ENCODE results near the gene ACAP2.
"Not testable (repeated sequence)": the region's sequence is repeated elsewhere in the genome, so short reads cannot be mapped to it uniquely, and the experiment has no call there.

Gene ACAP2

DNA sequence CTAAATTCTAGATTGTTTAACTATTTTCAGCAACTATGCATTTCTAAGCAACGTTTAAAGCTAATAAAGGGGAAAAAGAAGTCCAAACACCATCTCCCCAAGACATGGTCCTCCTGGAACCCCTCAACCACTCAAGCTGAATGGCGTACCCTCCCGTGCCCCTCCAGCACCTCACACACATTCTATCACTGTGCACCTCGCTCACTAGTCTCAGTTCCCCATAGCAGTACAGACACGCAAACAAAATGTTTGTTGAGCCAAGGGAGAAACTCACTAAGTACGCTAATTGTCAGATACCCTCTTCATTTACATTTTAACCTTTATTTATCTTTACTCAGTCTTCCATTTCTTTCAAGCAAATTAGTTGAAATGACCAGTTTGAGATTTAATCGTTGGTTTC lies 48.8 kb downstream of the ACAP2 start:
- no peak overlapping the region for H3K4me3 ChIP-seq
- H3K4me1 ChIP-seq, result peaks cover 0 to 15% (median 0%) of the 10 kb centered on the region in 10 experiments; a peak in 4 of 20 replicates
- H4K20me1 ChIP-seq, result peaks cover 37 to 96% (median 88%) of the 10 kb centered on the region in 11 experiments; a peak in 20 of 22 replicates
- no peak overlapping the region for H3K27ac ChIP-seq
- no peak overlapping the region for H3K4me2 ChIP-seq
- H3K27me3 ChIP-seq, result no peaks in the 10 kb centered on the region
- H3K9ac ChIP-seq, result no peak overlapping the region
- TF ChIP-seq Cebpa-rat (IDR thresholded peaks at IDR 0.05), result no peak
- H3K36me3 ChIP-seq, result peaks cover 23 to 69% (median 34%) of the 10 kb centered on the region in 11 experiments
- peaks cover 0 to 19% (median 9%) of the 10 kb centered on the region in 11 experiments; a peak in 10 of 22 replicates for H3K9me3 ChIP-seq (replicated peaks in 1 of 11)

- peaks cover 41 to 91% (median 66%) of the 10 kb centered on the region in 11 experiments for H3K36me3 ChIP-seq
- H3K9me3 ChIP-seq (replicated peaks in 1 of 11), result no peaks in the 10 kb centered on the region
- H4K20me1 ChIP-seq, result peaks cover 27 to 96% (median 86%) of the 10 kb centered on the region in 11 experiments; a peak in 20 of 22 replicates
- peaks cover 0 to 24% (median 0%) of the 10 kb centered on the region in 10 experiments; a peak in 6 of 20 replicates for H3K4me1 ChIP-seq
- no peak overlapping the region for H3K4me2 ChIP-seq
- no peak overlapping the region for H3K27ac ChIP-seq
- H3K27me3 ChIP-seq, result no peaks in the 10 kb centered on the region
- TF ChIP-seq Cebpa-rat (IDR thresholded peaks at IDR 0.05), result no peak
- H3K4me3 ChIP-seq, result no peak overlapping the region
- H3K9ac ChIP-seq, result no peak overlapping the region
These were observed 54.4 kb downstream of the ACAP2 start for GRCh38 chr3:195388380-195388779.

DNA sequence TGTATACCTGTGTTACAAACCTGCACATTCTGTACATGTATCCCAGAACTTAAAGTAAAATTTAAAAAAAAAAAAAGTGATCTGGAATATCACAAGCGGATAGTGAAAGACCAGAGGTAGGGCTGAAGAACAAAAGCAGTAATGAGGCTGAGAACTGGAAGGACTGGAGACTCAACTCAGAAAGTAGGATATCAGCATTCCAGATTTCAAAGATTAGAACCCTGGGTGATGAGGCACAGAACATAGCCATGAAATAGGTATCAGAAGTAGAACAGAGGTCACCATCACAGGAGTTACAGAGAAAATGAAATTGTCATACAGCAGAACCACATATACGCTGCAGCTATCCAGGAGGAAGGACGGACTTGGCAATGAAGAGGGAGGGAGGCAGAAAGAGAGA lies 56.1 kb downstream of the ACAP2 start:
- no peak overlapping the region for H3K4me3 ChIP-seq
- H4K20me1 ChIP-seq, result peaks cover 23 to 96% (median 82%) of the 10 kb centered on the region in 11 experiments; a peak in 20 of 22 replicates
- no peaks in the 10 kb centered on the region for H3K9me3 ChIP-seq (replicated peaks in 1 of 11)
- peaks cover 47 to 91% (median 70%) of the 10 kb centered on the region in 11 experiments for H3K36me3 ChIP-seq
- peaks cover 0 to 24% (median 0%) of the 10 kb centered on the region in 10 experiments; a peak in 6 of 20 replicates for H3K4me1 ChIP-seq
- H3K9ac ChIP-seq, result no peak overlapping the region
- TF ChIP-seq Cebpa-rat (IDR thresholded peaks at IDR 0.05), result no peak
- H3K27ac ChIP-seq, result no peak overlapping the region
- no peaks in the 10 kb centered on the region for H3K27me3 ChIP-seq
- H3K4me2 ChIP-seq, result no peak overlapping the region

GRCh38 chr3:195385526-195385925 lies 57.3 kb downstream of the ACAP2 start:
- no peak overlapping the region for H3K4me3 ChIP-seq
- H3K36me3 ChIP-seq, result peaks cover 48 to 91% (median 70%) of the 10 kb centered on the region in 11 experiments
- H3K4me2 ChIP-seq, result peak overlapping the region in 2 of 11 experiments; percentile 22 to 39; a peak in 4 of 22 replicates
- no peak overlapping the region; a peak in 1 of 22 replicates for H3K27ac ChIP-seq
- TF ChIP-seq Cebpa-rat (IDR thresholded peaks at IDR 0.05), result no peak
- H3K4me1 ChIP-seq, result peaks cover 0 to 24% (median 0%) of the 10 kb centered on the region in 10 experiments; a peak in 6 of 20 replicates
- no peaks in the 10 kb centered on the region for H3K27me3 ChIP-seq
- H4K20me1 ChIP-seq, result peaks cover 24 to 94% (median 78%) of the 10 kb centered on the region in 11 experiments; a peak in 20 of 22 replicates
- H3K9ac ChIP-seq, result no peak overlapping the region
- H3K9me3 ChIP-seq (replicated peaks in 1 of 11), result no peaks in the 10 kb centered on the region

DNA sequence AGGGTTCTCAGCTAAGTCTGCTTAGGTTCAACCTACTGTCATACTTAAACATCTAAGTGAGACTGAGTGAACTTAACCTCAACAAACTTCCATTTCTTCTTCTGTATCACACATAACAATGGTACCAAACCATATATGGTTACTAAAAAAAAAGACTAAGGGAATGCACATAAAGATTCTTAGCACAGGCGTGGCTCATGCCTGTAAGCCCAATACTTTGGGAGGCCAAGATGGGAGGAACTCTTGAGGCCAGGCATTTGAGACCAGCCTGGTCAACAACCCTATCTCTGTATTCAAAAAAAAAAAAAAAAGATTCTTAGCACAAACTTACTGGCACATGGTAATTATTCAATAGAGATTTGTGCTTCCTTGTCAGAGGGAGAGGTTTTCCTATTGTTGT lies 57.9 kb downstream of the ACAP2 start:
- Histone ChIP-seq H3K4me1 (peaks cover 0 to 24% (median 0%) of the 10 kb centered on the region in 10 experiments; a peak in 6 of 20 replicates), H3K27ac (no peak overlapping the region), H3K9ac (no peak overlapping the region), H3K4me2 (no peak overlapping the region; a peak in 1 of 22 replicates), H3K36me3 (peaks cover 44 to 91% (median 69%) of the 10 kb centered on the region in 11 experiments), H3K9me3 (replicated peaks in 1 of 11) (no peaks in the 10 kb centered on the region), H4K20me1 (peaks cover 24 to 93% (median 76%) of the 10 kb centered on the region in 11 experiments; a peak in 20 of 22 replicates), H3K4me3 (no peak overlapping the region), H3K27me3 (no peaks in the 10 kb centered on the region)
- no peak for TF ChIP-seq Cebpa-rat (IDR thresholded peaks at IDR 0.05)

GRCh38 chr3:195372220-195372619 lies 70.6 kb downstream of the ACAP2 start:
- Histone ChIP-seq H3K27me3 (no peaks in the 10 kb centered on the region), H3K36me3 (peaks cover 79 to 100% (median 83%) of the 10 kb centered on the region in 11 experiments), H3K9ac (no peak overlapping the region), H3K4me1 (no peaks in the 10 kb centered on the region), H3K4me3 (no peak overlapping the region), H3K9me3 (replicated peaks in 1 of 11) (peaks cover 0 to 6% (median 0%) of the 10 kb centered on the region in 11 experiments; a peak in 1 of 22 replicates), H3K4me2 (no peak overlapping the region), H4K20me1 (peaks cover 0 to 17% (median 6%) of the 10 kb centered on the region in 11 experiments; a peak in 9 of 22 replicates), H3K27ac (no peak overlapping the region)
- no peak for TF ChIP-seq Cebpa-rat (IDR thresholded peaks at IDR 0.05)

- 0 out of 22 replicates have a peak, but pooled peaks of 2 of the 11 experiments have one; percentile 27 to 49 for TF ChIP-seq Cebpa-rat (IDR thresholded peaks at IDR 0.05)
- Histone ChIP-seq H3K9ac (no peak overlapping the region), H3K4me1 (no peaks in the 10 kb centered on the region), H3K9me3 (replicated peaks in 1 of 11) (peaks cover 5 to 30% (median 18%) of the 10 kb centered on the region in 11 experiments; a peak in 18 of 22 replicates), H3K36me3 (peaks cover 72 to 98% (median 79%) of the 10 kb centered on the region in 11 experiments), H3K27me3 (no peaks in the 10 kb centered on the region), H3K4me2 (no peak overlapping the region), H3K27ac (no peak overlapping the region), H4K20me1 (peaks cover 0 to 31% (median 14%) of the 10 kb centered on the region in 11 experiments; a peak in 12 of 22 replicates), H3K4me3 (no peak overlapping the region)
These were observed 76.5 kb downstream of the ACAP2 start for GRCh38 chr3:195366200-195366925.

- Histone ChIP-seq H3K9me3 (replicated peaks in 1 of 11) (peaks cover 8 to 38% (median 21%) of the 10 kb centered on the region in 11 experiments; a peak in 20 of 22 replicates), H3K27me3 (no peaks in the 10 kb centered on the region), H3K4me3 (no peak overlapping the region), H3K9ac (no peak overlapping the region), H3K4me1 (no peaks in the 10 kb centered on the region), H3K27ac (no peak overlapping the region), H4K20me1 (peaks cover 0 to 39% (median 24%) of the 10 kb centered on the region in 11 experiments; a peak in 14 of 22 replicates), H3K4me2 (no peak overlapping the region), H3K36me3 (peaks cover 64 to 98% (median 77%) of the 10 kb centered on the region in 11 experiments)
- no peak for TF ChIP-seq Cebpa-rat (IDR thresholded peaks at IDR 0.05)
These were observed 77.4 kb downstream of the ACAP2 start for GRCh38 chr3:195365371-195365770.

- H3K27ac ChIP-seq, H3K4me1 ChIP-seq, H3K4me3 ChIP-seq, H3K4me2 ChIP-seq, H3K27me3 ChIP-seq, H3K9ac ChIP-seq: not testable (repeated sequence)
- H4K20me1 ChIP-seq, result peaks cover 4 to 100% (median 60%) of the 10 kb centered on the region in 11 experiments; a peak in 16 of 22 replicates
- peaks cover 46 to 90% (median 68%) of the 10 kb centered on the region in 11 experiments for H3K36me3 ChIP-seq
- peaks cover 0 to 31% (median 20%) of the 10 kb centered on the region in 11 experiments; a peak in 16 of 22 replicates for H3K9me3 ChIP-seq (replicated peaks in 1 of 11)
These were observed 85.0 kb downstream of the ACAP2 start for GRCh38 chr3:195357797-195358196.
